Measurements from ENCODE around the gene UNK.

UNK gene

DNA sequence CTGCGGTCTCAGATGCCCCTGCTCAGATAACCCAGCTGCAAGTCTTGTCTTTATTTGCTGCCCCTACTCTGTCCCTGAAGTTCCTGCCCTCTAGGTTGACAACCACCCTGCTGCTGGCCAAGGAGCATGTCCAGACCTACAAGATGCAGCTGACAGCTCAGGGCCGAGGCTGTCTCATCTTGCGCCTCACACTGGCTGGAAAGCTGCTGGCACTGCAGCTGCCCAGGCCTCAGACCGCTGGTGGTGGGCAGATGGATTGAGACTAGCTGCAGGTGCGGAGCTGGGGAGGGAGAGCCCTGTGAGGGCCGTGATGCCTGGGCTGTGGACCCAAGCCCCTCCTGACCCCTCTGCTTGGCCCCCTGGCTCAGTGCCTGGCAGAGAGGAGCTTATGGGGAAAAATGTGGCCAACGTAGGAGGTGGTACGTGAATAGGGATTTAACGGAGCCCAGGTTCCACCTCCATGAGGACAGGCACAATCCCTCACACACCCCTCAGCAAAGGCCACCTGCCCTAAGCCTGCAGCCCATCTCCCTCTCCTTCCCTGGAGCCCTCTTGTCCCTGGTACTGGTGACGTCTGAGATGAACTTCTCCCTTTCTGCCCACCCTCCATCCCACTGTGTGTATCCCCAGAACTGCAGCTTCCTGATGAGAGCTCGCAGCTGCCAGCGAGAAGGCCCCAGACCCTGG is 11.3 kb upstream of the UNK start:
- H3K4me2 ChIP-seq (ENCODE audit: low read length), result no peak overlapping the region
- peaks cover 28% of the 10 kb centered on the region for H3K4me1 ChIP-seq (ENCODE audit: insufficient read depth, low read length, severe bottlenecking)
- no peak overlapping the region for H2AFZ ChIP-seq (ENCODE audit: low read length)
- H3K9ac ChIP-seq (ENCODE audit: low read length), result no peak overlapping the region
- H3K79me2 ChIP-seq (ENCODE audit: insufficient read depth, low read length), result peaks cover 3% of the 10 kb centered on the region
- no peaks in the 10 kb centered on the region for H3K9me3 ChIP-seq (ENCODE audit: low read length)
- peaks cover 23% of the 10 kb centered on the region for H3K36me3 ChIP-seq (ENCODE audit: insufficient read depth, low read length)
- H3K9me2 ChIP-seq (ENCODE audit: low read depth, low read length), result no peaks in the 10 kb centered on the region
- H4K20me1 ChIP-seq (ENCODE audit: insufficient read depth, low read length), result no peaks in the 10 kb centered on the region
- no peaks in the 10 kb centered on the region for H3K27me3 ChIP-seq (ENCODE audit: insufficient read depth, low read length)
- no peak overlapping the region for H3K27ac ChIP-seq (ENCODE audit: low read depth, low read length, poor library complexity, severe bottlenecking)
- peaks cover 8% of the 10 kb centered on the region; the same call in 1 of the 2 replicates for H3F3A ChIP-seq (ENCODE audit: insufficient read depth, low read length)
- TF ChIP-seq, protein P1, sequence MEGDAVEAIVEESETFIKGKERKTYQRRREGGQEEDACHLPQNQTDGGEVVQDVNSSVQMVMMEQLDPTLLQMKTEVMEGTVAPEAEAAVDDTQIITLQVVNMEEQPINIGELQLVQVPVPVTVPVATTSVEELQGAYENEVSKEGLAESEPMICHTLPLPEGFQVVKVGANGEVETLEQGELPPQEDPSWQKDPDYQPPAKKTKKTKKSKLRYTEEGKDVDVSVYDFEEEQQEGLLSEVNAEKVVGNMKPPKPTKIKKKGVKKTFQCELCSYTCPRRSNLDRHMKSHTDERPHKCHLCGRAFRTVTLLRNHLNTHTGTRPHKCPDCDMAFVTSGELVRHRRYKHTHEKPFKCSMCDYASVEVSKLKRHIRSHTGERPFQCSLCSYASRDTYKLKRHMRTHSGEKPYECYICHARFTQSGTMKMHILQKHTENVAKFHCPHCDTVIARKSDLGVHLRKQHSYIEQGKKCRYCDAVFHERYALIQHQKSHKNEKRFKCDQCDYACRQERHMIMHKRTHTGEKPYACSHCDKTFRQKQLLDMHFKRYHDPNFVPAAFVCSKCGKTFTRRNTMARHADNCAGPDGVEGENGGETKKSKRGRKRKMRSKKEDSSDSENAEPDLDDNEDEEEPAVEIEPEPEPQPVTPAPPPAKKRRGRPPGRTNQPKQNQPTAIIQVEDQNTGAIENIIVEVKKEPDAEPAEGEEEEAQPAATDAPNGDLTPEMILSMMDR (IDR thresholded peaks at IDR 0.05; ENCODE audit: low read length), result no peak
- no peak for TF ChIP-seq EZH2 (IDR thresholded peaks at IDR 0.05; ENCODE audit: borderline replicate concordance, low read length)
- H3K4me3 ChIP-seq (ENCODE audit: low read depth, low read length, poor library complexity, severe bottlenecking), result no peak overlapping the region

DNA sequence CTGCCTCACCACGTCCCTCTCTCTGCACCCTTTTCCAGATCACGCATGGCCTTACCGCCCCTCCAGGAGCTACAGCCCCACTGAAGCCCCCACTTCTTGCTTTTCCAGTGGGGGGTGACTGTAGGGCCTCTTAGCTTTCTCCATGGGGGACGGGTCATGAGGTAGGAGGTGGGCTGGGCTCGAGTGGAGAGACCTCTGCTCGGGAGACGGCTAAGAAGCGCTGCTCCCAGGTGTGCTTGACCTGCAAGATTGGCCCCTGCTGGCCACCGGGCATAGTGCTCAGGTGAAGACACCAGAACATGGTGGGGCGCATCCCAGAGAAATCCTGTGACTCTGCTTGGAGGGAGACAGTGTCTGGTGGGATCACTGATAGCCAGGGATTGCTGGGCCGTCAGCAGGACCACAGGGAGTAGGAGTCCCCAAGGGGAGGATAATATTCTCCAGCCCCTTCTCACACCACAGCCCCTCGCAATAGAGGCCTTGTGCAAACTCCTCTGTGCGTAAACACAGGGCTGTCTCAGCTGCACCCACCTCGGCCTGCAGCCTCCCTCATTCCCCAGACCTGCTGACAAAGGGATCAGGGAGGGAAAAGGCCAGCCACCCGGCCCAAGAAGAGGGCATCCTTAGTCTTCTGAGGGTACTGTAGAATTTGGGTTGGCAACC is 10.7 kb upstream of the UNK start:
- Histone ChIP-seq H3K4me1 (ENCODE audit: insufficient read depth, low read length, severe bottlenecking) (peaks cover 30% of the 10 kb centered on the region), H3K27ac (ENCODE audit: low read depth, low read length, poor library complexity, severe bottlenecking) (no peak overlapping the region), H3K9ac (ENCODE audit: low read length) (no peak overlapping the region), H3K4me2 (ENCODE audit: low read length) (no peak overlapping the region), H3F3A (ENCODE audit: insufficient read depth, low read length) (peaks cover 8% of the 10 kb centered on the region; the same call in 1 of the 2 replicates), H3K9me3 (ENCODE audit: low read length) (no peaks in the 10 kb centered on the region), H3K36me3 (ENCODE audit: insufficient read depth, low read length) (peaks cover 29% of the 10 kb centered on the region), H3K79me2 (ENCODE audit: insufficient read depth, low read length) (peaks cover 9% of the 10 kb centered on the region), H3K27me3 (ENCODE audit: insufficient read depth, low read length) (no peaks in the 10 kb centered on the region), H2AFZ (ENCODE audit: low read length) (no peak overlapping the region), H4K20me1 (ENCODE audit: insufficient read depth, low read length) (no peaks in the 10 kb centered on the region), H3K4me3 (ENCODE audit: low read depth, low read length, poor library complexity, severe bottlenecking) (no peak overlapping the region), H3K9me2 (ENCODE audit: low read depth, low read length) (no peaks in the 10 kb centered on the region)
- TF ChIP-seq EZH2 (IDR thresholded peaks at IDR 0.05; ENCODE audit: borderline replicate concordance, low read length), result no peak
- TF ChIP-seq, protein P1 (IDR thresholded peaks at IDR 0.05; ENCODE audit: low read length), result no peak

DNA sequence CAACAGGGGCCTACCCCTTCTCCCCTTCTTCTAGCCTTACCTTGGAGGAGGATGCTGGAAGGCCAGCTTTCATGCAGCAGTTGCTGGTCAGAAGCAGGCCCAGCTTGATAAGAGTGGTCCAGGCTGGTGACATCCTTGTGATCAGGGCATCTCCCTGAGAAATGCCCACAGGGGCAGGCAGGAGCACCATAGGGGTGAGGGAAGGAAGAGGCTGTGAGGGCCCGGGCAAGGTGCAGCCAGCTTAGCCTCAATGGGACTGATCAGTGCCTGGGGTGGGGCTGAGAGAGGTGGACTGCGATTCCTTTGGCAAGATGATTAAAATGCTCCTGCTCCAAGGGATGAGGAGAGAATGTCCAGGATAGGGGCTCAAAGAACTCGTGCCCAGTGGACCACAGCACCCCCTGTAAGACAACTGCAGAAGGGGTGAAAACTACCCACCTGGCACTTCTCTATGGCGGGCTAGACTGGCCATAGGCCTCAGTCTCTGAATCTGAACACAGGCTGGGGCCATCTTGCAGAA is 10.1 kb upstream of the UNK start:
- peaks cover 30% of the 10 kb centered on the region for H3K4me1 ChIP-seq (ENCODE audit: insufficient read depth, low read length, severe bottlenecking)
- H4K20me1 ChIP-seq (ENCODE audit: insufficient read depth, low read length), result no peaks in the 10 kb centered on the region
- H3K79me2 ChIP-seq (ENCODE audit: insufficient read depth, low read length), result peaks cover 15% of the 10 kb centered on the region
- H3K4me3 ChIP-seq (ENCODE audit: low read depth, low read length, poor library complexity, severe bottlenecking), result no peak overlapping the region
- H3K9ac ChIP-seq (ENCODE audit: low read length), result no peak overlapping the region
- no peak overlapping the region for H2AFZ ChIP-seq (ENCODE audit: low read length)
- no peaks in the 10 kb centered on the region for H3K9me3 ChIP-seq (ENCODE audit: low read length)
- TF ChIP-seq, protein P1 (IDR thresholded peaks at IDR 0.05; ENCODE audit: low read length), result no peak
- TF ChIP-seq EZH2 (IDR thresholded peaks at IDR 0.05; ENCODE audit: borderline replicate concordance, low read length), result no peak
- H3K27ac ChIP-seq (ENCODE audit: low read depth, low read length, poor library complexity, severe bottlenecking), result no peak overlapping the region
- H3F3A ChIP-seq (ENCODE audit: insufficient read depth, low read length), result peaks cover 8% of the 10 kb centered on the region; the same call in 1 of the 2 replicates
- no peaks in the 10 kb centered on the region for H3K27me3 ChIP-seq (ENCODE audit: insufficient read depth, low read length)
- H3K36me3 ChIP-seq (ENCODE audit: insufficient read depth, low read length), result peaks cover 35% of the 10 kb centered on the region
- no peaks in the 10 kb centered on the region for H3K9me2 ChIP-seq (ENCODE audit: low read depth, low read length)
- H3K4me2 ChIP-seq (ENCODE audit: low read length), result no peak overlapping the region

All from OCI-LY1 (cell line).